Bronchial epithelial cell (primary cell): ENCODE results near the gene ERO1B. TPM values are rescaled to one million over a fixed set of nuclear protein-coding genes. Genes with fewer than 3 reads are reported as not detected.

Experiments
- DNase-seq: peaks from one replicate; pipeline ENCODE4 v3.0.0-alpha.2; 2010; ENCODE audit warnings: low read depth
- FAIRE-seq: peaks from 2 replicates; lab custom pipeline; 2011; peaks lifted over from hg19 to GRCh38; lab: Jason Lieb, UNC
- H3K27me3 ChIP-seq: 2 replicates; pipeline ENCODE4 v1.5.1; 2011; ENCODE audit warnings: low read length; ENCODE audit not compliant: control insufficient read depth, insufficient read depth
- H3K36me3 ChIP-seq: 2 replicates; pipeline ENCODE4 v1.5.1; 2011; ENCODE audit warnings: low read length; ENCODE audit not compliant: control insufficient read depth, insufficient read depth
- H3K4me3 ChIP-seq: 2 replicates; pipeline ENCODE4 v1.5.1; 2011; ENCODE audit warnings: mild to moderate bottlenecking, low read depth, low read length, control low read depth
- total RNA-seq: library from RNA; depleted of rRNA; stranded (reverse); fragments of >200 nt; gene quantifications from 2 replicates; pipeline ENCODE4 v1.2.1, GENCODE V29; 2014
- TF ChIP-seq, protein P1 (sequence below): IDR thresholded peaks from 2 replicates; pipeline ENCODE4 v1.5.1; 2011; ENCODE audit warnings: mild to moderate bottlenecking, moderate library complexity, low read length, control low read depth, inconsistent platforms; ENCODE audit not compliant: insufficient read depth, severe bottlenecking

ERO1B gene
- total RNA-seq, 1 donor from 2014 or later, result 5.0 TPM

DNA sequence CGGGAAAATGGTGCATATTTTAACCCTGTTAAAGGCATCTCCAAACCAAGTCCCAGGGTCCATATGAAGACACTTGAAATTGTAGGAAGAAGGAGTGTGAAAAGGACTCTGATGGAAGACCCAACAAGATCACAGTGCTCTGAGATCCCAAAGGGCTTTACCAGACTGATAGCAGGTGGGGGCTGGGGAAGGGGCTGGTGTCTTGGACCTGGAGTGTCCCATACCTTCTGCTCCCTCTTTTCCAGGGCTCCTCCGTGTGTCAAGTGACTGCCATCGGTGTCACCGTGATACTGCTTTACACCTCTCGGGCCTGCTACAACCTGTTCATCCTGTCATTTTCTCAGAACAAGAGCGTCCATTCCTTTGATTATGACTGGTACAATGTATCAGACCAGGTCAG lies 102.1 kb downstream of the ERO1B start:
- DNase-seq, result no peak
- TF ChIP-seq, protein P1, sequence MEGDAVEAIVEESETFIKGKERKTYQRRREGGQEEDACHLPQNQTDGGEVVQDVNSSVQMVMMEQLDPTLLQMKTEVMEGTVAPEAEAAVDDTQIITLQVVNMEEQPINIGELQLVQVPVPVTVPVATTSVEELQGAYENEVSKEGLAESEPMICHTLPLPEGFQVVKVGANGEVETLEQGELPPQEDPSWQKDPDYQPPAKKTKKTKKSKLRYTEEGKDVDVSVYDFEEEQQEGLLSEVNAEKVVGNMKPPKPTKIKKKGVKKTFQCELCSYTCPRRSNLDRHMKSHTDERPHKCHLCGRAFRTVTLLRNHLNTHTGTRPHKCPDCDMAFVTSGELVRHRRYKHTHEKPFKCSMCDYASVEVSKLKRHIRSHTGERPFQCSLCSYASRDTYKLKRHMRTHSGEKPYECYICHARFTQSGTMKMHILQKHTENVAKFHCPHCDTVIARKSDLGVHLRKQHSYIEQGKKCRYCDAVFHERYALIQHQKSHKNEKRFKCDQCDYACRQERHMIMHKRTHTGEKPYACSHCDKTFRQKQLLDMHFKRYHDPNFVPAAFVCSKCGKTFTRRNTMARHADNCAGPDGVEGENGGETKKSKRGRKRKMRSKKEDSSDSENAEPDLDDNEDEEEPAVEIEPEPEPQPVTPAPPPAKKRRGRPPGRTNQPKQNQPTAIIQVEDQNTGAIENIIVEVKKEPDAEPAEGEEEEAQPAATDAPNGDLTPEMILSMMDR, result no peak
- Histone ChIP-seq H3K27me3 (no peaks in the 10 kb centered on the region), H3K36me3 (peaks cover 1% of the 10 kb centered on the region), H3K4me3 (no peak overlapping the region)
- no peak for FAIRE-seq

DNA sequence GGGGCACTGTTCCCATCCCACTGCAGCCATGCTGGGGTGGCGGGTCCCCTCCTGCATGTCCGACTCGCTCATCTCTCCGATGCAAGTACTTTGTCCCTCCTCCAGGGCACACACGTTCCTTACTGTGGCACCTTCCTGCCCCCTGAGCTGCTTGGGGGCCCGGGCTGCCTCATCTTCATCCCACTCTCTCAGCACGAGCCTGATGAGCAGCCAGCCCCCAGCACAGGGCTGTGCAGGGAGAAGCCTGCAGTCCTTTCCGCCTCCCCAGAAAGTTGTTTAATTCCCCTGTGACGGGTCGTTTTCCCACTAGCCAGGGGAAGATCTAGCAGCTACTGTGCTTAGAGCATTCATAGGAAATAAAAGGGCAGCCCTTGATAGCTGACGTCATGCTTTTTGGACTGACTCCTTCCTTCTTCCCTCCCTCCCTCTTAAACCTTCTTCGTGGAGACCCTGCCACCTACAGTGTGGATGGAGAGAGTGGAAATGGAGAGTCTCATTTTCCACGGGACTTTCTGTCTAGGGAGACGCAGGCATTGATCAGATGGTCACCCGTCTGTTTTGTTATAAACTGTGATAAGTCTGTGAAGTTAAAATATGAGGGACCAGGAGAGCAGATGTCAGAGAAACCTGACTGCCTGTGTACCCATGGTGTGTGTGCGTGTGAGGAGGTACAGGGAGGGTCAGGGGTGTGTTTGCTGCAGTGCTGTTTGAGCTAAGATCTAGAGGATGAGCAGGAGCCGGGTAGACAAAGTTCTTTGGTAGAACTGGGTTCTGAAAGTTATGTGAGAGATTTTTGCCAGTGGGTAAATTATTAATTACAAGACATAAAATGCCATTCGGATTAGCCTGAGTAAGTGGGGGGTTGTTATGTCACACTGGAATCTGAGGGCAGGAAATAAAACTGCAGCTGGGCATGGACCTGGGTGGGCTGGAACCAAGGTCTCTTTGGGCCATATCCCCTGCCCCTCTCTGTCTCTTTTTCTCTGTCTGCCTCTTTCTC lies 105.1 kb downstream of the ERO1B start:
- FAIRE-seq, result peak; percentile 47
- TF ChIP-seq, protein P1, result no peak
- no peaks in the 10 kb centered on the region for H3K27me3 ChIP-seq

DNA sequence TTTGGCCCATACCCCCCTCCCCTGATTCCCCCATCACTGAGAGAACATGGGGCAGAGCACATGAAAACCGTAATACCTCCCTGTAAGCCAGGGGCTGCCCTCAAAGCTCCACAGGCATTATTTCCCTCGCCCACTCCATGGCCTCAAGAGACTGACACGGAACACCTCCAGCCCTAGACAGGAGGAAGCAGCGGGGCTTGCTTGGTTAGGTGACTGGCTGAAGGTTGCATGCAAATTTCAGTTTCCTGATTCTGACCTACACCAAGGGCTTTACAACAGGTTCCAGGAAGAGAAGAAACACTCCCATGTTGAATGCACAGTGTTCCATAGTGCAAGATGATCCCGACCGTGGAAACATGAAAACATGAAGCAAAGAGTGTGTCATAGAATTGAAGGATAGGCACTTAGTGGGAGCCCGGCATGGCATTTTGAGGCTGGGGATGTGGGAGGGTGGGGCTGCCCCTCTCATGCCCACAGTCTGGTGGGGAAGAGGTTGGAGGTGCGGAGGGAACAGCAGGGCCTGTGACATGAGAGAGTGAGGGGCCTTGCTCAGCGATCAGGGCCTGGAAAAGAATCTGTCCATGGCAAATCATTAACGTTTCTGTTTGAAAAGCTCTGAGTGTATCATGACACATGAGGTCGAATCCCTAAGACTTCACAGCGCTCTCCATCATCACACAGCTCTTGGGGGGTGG lies 106.0 kb downstream of the ERO1B start:
- DNase-seq, result no peak
- FAIRE-seq, result no peak
- H3K27me3 ChIP-seq, result no peaks in the 10 kb centered on the region
- no peak overlapping the region for H3K4me3 ChIP-seq
- peaks cover 1% of the 10 kb centered on the region for H3K36me3 ChIP-seq
- TF ChIP-seq, protein P1, result no peak

More for the DNA sequence above, 105.1 kb downstream of the ERO1B start:
- no peak for DNase-seq
- H3K36me3 ChIP-seq, result peaks cover 1% of the 10 kb centered on the region
- no peak overlapping the region for H3K4me3 ChIP-seq

DNA sequence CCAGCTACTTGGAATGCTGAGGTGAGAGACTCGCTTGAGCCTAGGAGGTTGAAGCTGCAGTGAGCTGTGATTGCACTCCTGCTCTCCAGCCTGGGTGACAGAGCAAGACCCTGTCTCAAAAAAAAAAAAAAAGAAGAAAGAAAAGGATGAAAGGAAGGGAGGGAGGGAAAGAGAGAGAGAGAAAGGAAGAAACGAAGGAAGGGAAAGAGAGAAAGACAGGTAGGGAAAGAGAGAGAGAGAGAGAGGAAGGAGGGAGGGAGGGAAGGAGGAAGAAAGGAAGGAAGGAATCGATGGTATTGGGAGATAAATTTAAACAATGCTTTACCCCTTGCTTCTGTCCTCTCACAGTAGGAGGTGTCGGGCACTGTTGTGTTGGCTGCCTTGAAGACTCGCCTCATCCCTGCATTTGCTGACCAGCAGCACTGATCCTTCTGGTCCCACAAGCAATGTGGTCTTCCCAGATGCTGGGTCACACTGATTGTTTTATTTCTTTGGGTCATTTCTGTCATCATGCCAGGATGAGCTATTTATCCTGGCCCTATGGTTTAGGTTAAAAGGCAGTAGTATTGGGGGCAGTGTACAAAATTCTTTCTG lies 108.5 kb downstream of the ERO1B start:
- H3K27me3 ChIP-seq, result no peaks in the 10 kb centered on the region
- no peak overlapping the region for H3K4me3 ChIP-seq
- TF ChIP-seq, protein P1, result no peak
- FAIRE-seq (no peak), DNase-seq (no peak)
- H3K36me3 ChIP-seq, result no peaks in the 10 kb centered on the region

DNA sequence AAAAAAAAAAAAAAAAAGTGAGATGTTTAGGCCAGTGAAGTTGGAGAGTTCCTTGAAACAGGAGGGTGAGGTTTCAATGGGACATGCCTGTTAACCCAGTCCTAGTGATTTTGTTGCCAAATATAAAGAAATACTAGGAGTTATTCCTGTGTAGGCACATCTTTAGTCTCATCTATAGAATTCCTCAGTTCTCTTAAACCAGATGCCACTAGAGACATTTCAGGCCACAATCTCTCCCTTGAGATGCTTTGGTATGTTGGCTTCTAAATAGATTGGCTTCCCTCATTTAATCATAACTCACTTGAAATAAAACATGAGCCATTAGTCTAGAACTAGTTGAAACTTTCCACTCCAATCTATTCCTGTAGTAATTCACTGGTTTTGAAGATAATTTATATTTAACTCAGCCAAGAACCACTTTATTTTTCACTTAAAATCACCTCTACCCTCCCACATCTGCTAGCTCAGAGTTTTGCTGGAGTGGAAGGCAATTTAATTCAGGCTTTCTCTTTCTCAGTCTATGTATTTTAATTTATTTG lies 109.6 kb downstream of the ERO1B start:
- Histone ChIP-seq H3K27me3 (no peaks in the 10 kb centered on the region), H3K4me3 (no peak overlapping the region), H3K36me3 (no peaks in the 10 kb centered on the region)
- FAIRE-seq, result no peak
- no peak for DNase-seq
- TF ChIP-seq, protein P1, result no peak
